HG03103 (cell line): Measurements from ENCODE around the gene EFCAB6.

Source experiments
- ATAC-seq: cut with Tn5 transposase; IDR thresholded peaks from one replicate; pipeline ENCODE4 v1.9.1; 2021; ENCODE audit warnings: low read depth; ENCODE audit not compliant: unreplicated experiment

EFCAB6 gene, protein sequence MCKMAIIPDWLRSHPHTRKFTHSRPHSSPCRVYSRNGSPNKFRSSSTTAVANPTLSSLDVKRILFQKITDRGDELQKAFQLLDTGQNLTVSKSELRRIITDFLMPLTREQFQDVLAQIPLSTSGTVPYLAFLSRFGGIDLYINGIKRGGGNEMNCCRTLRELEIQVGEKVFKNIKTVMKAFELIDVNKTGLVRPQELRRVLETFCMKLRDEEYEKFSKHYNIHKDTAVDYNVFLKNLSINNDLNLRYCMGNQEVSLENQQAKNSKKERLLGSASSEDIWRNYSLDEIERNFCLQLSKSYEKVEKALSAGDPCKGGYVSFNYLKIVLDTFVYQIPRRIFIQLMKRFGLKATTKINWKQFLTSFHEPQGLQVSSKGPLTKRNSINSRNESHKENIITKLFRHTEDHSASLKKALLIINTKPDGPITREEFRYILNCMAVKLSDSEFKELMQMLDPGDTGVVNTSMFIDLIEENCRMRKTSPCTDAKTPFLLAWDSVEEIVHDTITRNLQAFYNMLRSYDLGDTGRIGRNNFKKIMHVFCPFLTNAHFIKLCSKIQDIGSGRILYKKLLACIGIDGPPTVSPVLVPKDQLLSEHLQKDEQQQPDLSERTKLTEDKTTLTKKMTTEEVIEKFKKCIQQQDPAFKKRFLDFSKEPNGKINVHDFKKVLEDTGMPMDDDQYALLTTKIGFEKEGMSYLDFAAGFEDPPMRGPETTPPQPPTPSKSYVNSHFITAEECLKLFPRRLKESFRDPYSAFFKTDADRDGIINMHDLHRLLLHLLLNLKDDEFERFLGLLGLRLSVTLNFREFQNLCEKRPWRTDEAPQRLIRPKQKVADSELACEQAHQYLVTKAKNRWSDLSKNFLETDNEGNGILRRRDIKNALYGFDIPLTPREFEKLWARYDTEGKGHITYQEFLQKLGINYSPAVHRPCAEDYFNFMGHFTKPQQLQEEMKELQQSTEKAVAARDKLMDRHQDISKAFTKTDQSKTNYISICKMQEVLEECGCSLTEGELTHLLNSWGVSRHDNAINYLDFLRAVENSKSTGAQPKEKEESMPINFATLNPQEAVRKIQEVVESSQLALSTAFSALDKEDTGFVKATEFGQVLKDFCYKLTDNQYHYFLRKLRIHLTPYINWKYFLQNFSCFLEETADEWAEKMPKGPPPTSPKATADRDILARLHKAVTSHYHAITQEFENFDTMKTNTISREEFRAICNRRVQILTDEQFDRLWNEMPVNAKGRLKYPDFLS (N-terminal part only)

DNA sequence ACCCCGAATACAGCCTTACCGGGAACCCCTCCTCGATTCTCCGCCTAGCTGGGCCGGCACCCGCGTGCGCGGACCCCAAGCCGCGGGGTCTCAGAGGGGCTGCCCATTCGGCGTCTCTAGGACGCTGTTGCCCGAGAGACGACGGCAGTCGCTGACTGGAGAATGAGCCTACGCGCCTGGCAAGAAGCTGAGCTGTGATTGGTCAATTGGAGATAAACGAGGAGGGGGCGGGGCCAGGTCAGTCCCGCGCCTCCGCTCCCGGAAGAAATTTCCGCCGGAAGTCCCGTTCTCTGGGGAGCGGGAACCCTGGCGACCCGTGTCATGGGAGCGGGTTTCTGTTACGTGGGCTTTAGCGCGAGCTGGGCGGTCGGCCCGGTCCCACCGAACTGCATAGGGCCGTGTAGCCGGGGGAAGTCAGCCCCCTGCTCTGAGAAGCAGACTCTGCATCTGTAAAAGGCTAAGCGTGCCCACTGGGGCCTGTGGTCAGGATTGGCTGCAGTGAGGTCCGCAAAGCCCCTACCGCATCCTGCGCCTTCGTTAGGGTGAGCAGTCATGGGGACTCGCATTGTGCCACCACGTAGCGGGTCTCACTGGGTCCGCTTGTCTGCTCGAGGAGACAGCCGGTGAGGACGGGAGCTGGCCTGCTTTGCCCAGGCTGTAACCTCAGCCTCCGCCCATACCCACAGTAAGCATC lies at the start of gene EFCAB6:
Gene EFCAB6 (minus strand): TSS at position 157 of the 694 bp plus-strand sequence. CDS start 29,987 bp downstream, outside the sequence.
- ATAC-seq, result peak; percentile 84

DNA sequence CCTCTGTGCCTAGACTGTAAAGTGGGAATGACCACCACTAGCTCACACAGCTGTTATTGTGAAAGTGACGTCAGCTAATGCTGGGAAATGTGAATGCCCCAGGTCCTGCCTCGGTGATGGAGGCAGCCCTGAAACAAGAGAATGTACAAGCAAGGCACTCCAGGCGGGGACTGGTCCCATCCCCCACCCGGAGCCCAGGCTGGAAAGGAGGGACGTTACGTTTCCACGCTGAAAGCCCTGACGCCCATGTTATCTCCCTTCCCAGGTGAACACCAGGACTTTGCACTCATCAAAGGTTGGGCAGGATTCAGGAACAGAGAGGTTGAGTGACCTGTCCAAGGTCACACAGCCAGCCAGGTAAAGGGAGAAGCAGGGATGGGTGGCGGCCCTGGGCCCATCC lies 49.4 kb upstream of the EFCAB6 start:
- no peak for ATAC-seq

DNA sequence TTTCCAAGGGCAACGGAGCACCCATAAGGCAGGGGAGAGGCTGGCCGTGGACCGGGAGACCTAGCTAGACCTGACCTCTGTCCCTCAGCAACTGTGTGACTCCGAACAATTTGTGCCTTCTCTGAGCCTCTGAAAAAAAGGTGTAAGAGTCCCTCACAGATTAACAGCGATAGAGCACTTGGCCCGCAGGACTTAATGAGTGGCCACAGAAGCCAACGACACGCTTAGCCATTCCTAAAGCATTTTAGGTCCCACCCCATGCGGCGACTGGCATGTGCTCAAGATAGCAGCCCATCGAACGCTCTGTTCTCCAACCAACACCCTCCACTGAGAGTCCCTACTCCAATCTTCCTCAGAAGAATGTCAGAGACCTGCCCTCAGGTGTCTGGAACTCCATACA lies 48.7 kb upstream of the EFCAB6 start:
- no peak for ATAC-seq

DNA sequence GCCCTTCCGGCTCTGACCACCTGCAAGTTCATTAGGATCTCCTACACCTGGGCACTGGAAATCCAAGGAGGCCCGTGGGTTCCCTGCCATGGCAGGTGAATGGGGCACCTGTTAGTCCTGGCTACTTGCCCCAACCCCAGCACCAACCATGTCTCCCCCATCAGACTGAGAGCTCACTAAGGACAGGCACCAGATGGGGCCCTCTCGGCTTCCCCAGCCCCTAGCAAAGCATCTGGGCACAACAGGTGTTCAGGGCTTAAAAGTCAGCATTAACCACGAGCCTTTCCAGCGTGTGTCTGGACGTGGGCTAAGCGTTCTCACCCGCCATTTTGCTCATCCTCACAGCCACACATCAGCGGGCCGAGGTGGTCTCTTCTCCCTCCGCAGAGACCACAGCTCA lies 48.0 kb upstream of the EFCAB6 start:
- no peak for ATAC-seq

DNA sequence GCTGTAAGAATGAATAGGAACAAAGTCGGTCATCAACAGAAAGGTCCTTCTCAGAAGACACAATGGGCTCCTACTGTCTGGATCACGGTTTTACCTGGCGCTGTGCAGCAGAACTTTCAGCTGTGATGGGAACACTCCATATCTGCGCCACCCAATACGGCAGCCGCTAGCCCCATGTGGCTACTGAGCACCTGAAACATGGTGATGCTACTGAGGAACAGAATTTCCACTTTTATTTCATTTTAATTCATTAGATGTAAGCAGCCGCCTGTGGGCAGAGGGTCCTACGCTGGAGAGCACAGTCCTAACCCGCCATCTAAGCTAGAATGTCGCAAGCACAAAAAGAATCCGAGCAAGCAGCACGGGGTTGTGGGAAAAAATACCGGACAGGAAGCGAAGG lies 47.5 kb upstream of the EFCAB6 start:
- ATAC-seq, result no peak

DNA sequence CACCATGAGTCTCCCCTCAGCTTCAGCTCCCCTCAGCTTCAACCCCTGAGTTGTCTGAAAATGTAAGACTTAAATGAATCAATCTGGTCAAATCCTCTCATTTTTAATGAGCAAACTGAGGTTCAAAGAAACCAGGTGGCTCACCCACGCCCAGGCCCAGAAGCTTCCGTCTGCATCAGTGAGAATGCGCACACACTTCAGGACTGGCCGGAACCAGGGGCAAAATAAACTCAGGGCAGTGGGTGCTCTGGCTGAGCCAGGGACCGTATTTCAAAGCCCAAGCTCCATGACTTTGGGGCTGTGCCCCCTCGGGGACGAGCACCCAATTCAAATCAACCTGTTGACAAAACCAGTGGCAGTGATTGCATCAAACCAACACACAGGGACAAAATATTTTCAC lies 47.1 kb upstream of the EFCAB6 start:
- no peak for ATAC-seq

DNA sequence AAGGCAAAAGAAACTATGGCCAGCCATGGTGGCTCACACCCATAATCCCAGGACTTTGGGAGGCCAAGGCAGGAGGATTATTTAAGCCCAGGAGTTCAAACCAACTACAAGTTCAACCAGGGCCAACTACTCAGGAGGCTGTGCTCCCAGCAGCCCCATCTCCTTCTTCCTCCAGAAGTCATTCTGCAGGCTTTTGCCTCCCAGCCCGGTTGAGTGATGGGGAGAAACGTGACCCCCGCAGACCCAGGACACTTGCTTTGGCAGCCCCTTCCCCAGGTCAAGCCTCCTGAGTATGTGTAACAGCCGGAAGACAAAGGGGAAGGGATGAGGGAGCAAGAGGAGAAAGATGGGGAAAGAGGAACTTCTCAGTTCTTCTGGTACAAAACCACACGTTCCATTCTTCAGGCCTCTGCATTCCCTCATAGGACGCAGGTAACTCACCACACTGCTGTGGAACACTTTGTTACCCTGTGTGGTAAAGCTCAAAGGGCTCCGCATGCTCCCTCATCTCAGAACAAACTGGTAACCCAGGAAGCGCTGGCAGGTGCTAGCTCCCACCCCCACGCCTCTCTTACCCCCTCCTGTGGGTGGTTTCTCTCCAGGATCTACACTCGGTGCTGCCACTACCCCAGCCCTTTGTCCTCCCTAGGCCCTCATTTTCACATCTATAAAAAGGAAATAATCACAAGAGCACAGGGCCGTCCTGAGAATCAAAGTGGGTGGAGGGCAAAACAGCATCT lies 46.2 kb upstream of the EFCAB6 start:
- no peak for ATAC-seq

DNA sequence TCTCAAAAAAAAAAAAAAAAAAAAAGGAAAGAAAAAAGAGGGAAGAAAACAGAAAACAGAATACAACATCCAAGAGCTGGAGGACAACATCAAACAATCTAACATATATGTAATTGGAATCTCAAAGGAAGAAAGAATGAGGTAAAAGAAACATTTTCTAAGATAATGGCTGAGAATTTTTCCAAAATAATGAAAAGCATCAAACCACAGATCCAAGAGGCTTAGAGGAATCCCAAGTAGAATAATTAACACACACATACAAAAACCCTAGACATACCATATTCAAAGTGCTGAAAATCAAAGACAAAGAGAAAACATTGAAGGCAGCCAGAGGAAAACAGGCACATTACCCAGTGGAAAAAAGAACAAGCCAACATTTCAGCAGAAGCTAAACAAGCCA lies 45.3 kb upstream of the EFCAB6 start:
- ATAC-seq, result no peak

DNA sequence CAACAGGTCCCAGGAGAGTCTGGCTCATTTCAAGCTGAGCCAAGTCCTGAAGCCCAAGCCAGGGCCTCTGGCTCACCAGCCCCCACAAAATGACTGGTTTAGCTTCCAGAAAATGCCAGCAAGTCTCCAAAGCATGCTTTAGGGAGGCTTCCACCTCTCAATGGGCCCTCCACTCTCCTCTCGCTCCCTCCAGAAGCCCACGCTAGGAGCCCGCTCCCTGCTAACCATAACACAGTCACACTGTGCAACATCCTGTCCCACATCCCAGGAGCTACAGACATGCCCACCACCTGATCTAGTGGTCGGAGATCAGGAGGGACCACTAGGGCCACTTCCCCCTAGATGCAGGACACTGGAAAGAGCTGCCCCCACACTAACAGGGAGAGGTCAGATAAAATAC lies 43.3 kb upstream of the EFCAB6 start:
- ATAC-seq, result no peak

DNA sequence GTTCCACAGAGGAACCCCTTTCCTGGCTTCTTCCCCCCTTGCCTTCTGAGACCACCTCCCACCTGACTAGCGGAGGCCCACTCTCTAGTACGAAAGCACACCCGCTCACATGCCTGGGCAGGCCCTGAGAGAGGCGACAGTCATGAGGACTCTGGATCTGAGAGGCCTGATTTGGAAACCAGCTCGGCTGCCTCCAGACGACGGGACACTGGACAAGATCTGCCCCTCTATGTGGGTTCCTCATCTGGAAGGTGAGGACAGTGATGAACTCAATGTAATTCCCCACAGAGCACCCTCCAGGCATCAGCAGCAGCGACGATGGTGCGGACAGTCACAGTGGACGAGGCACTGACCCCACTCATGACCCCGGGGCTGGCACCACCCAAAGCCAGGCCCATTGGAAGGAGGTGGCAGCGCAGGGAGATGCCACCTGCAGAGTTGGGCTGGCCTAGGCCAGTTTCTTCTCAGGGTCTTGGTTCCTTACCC lies 42.7 kb upstream of the EFCAB6 start:
- ATAC-seq, result no peak

DNA sequence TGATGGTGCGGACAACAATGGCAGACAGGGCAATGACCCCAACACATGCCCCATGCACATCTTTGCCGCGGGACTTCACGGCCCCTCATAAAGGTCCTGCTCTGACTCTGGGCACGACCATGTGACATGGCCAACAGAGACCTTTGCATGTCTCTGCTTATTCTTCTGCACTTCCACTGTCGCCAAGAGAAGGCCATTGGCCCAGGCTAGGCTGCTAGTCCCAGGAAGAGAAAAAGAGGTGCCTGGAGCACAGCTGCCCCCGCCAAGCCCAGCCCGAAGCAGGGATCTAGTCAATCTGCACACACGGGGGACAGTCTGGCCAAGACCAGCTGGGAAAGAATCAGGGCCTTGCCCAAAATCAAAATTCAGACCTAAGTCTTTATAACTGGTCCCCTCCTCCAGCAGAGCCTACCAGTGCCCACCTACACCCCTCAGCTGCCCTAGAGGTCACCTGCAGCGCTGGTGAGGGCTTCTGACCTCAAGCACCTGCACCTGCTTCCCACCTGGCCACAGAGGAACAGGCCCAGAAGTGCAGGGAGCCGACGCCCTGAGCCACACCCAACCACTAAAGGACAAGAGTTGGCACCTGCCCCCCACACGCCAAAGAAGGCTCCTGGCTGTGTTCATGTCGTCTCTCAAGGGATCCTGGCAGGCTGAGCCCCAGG lies 42.1 kb upstream of the EFCAB6 start:
- no peak for ATAC-seq

DNA sequence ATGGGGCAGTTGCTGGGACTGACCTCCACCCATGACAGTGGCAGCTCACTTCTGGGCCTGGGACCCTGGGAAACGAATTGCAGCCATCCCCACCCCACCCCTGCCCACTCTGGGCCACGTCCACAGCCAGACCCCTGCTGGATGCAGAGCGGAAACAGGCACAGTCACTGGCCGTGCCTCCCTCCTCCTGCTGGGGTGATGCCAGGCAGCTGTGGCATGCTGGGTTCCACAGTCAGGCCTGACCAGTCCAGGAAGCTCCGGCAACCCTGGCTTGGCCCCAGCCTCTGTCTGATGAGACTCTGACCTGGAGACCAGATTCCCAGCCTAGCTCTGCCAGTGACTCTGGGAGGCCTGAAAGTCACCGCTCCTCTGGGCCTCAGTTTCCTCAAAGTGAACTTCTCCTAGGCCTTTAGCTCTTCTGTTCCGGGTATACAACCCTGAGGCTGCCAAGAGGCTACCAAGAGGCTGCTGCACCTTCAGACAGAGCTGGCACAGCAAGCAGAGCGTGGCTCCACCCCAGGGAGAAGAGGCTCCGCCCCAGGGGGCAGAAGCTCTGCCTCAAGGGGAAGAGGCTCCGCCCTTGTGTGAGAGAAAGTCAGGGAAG lies 41.3 kb upstream of the EFCAB6 start:
- ATAC-seq, result no peak

DNA sequence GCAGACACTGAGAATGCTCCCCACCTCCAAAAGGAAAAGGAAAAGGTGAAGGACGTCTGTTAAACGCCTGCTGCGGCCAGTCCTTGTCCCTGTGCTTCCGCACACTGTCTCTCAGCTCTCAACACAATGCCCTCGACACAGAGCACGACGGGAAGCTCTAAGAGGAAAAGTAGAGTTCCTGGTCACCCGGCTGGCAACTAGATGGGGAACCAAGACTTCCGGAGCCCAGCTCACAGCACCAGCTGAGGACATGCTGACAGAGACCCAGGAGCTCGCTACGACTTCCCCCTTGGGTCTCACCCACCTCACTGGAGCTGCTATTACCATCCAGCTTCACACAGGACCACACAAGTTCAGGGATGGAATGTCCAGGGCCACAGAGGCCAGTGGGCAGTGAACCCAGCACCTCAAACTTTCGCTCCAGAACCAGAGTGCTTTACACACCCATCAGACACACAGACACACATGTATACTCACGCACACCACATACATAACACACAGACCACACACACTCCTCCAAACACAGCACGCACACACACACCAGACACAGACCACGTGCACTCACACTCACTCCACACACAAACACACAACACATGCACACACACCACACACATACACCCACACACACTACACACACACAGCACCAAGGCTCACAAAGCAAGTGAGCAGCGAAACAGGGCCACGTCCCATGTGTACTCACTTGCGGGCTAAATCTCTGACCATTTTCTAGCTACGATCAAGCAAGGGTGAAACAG lies 40.6 kb upstream of the EFCAB6 start:
- no peak for ATAC-seq

DNA sequence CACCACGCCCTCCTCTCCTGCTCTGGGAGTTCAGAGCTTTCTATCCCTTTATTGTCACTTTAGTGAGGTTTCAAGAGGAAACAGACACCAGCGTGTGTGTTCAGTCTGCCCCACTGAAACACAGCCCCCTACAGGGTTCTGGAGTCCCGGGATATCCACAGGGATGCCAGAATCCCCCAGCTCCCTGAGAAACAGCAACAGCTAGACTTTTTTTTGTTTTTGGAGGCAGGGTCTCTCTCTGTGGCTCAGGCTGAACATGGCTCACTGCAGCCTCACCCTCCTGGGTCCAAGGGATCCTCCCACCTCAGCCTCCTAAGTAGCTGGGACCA lies 39.8 kb upstream of the EFCAB6 start:
- no peak for ATAC-seq

DNA sequence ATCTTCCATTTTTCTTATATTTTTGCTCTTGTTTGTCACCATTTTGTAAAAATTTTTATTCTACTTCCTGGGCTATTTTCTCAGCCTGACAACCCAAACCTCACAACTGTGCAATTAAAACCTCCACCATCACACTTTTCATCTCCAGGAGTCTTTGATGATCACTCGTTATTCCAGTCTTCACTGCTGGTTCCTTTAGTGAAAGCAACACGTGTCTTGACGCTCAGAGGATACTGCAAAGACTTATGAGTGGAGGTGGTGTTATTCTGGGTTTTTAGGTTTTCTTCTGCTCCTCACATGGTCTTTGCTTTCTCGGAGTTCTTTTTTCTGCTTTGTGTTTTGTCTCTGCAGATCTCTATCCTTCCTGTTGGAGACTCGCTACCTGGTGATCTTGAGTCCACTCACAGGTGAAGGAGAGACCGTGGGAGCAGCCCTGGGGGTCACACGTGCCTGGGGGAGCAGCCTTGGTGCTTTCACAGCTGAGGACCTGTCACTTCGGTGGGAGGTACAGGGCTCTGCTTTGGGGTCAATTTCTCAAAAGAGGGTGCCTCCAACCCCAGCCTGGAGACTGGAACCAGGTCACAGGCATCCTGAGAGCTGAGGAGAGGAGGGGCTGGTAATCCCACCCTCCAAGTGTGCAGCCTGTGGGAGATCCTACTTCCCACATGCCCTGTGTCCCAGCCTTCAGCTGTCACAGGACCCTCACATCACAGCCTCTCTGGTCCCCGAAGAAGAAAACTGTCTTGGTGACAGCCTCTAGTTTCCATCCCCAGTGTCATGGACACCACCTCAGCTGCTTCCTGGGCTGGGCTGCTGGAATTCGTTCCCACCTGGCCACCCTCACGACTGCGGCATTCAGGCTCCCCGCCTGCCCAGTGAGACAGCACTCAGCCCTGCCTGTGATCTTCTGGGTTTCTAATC lies 39.2 kb upstream of the EFCAB6 start:
- no peak for ATAC-seq

DNA sequence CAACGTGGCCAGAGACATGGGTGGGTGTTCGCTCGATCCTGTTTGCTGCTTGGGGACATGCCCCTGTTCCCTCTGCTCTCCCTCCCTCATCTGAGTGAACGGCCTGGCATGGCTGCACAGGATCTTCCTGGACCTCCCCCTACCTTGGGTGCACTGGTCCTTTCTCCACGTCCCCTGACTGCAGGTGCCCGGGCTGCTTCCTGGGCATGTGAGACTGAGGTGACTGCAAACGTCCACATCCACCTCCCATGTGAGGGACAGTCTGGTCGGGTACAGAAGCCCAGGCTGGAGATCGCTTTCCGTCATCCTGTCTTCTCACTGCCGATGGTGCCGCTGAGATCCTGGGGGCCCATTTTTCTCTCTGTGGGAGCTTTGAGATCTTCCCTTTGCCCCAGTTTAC lies 38.4 kb upstream of the EFCAB6 start:
- ATAC-seq, result no peak

DNA sequence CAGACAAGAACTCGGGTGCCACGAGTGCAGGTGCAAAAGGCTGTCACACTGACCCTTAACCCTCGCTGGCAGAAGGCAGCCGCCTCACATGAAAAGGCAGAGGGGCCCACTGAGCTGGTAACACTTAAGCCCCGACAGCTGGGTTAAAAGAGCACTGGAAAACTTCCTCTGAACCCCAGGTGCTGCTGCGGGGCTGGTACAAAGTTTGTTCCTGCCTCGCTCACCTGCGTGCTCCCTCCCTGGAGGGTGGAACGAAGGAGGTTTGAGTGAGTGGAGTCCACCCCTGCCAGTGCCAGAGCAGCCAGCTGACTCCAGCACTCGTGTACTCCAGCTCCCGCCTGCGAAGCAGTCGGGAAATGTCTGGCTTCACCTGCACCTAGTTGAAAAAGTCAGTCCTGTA lies 37.6 kb upstream of the EFCAB6 start:
- ATAC-seq, result no peak
